Femur (tissue), 1 donor: Measurements from ENCODE around the gene SORCS2.

Experiments
- DNase-seq: peaks from one replicate; pipeline ENCODE4 v3.0.0-alpha.2; 2017

Gene SORCS2

DNA sequence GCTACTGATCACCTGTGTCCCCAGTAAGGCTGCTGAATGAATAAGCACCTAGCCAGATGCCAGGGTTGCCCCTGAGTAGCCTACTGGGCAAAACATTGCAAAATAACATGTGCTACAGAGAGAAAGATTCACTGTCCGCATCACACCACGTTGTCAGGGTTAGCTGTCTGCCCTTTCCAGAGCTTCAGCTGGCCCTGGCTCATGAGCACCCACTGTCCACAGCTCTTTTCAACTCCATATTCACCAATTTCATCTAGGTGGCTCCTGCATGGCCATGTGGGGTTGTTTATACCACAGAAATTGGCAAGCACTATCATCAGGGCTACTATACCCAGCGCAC lies 470.1 kb downstream of the SORCS2 start:
- DNase-seq: no peak

- DNase-seq: no peak
Measured at GRCh38 chr4:7663075-7663541, 470.8 kb downstream of the SORCS2 start.

- DNase-seq: no peak
Measured at GRCh38 chr4:7664106-7664505, 471.8 kb downstream of the SORCS2 start.

- DNase-seq: no peak
Measured at GRCh38 chr4:7665321-7665720, 473.0 kb downstream of the SORCS2 start.

DNA sequence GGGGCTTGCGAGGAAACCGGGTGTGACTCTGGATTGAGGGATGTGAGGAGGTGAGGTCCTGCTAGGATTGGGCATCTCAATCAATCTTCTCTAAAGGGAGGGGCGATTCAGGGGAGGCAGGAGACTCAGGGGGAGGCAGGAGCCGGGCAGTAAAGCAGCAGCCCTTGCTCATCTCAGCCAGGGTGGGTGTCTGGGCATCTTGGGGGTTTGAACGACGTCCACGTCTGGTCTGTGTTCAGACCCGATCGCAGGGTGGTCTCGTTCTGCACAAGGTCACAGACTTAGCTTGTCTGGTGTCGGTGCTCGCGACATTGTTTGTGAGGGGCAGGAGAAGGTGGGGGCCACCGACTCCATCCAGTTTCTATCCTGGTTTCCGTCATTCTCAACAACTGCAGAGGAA lies 473.7 kb downstream of the SORCS2 start:
- DNase-seq: no peak

- DNase-seq: no peak
Measured at GRCh38 chr4:7666744-7667143, 474.4 kb downstream of the SORCS2 start.

GRCh38 chr4:7668271-7668670 lies 475.9 kb downstream of the SORCS2 start:
- no peak for DNase-seq

DNA sequence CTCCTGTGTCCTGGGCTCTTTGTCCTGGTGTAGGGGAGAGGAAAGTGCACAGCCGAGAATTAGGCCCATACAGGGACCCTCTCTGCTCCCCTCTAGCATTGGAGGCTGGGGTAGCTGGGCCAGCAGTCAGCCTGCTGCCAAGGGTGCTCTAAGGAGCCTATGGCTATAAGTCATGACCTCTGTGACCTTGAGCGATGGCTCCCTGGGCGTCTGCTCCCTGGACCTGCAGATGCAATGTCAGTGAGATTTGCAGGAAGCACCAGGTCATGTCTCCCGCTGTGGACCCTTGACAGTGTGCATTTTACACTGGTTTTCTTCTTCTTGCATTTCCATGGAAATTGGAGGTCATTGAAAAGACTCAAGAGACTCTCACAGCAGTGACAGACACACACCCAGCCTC lies 476.5 kb downstream of the SORCS2 start:
- DNase-seq: no peak

GRCh38 chr4:7672601-7673000 lies 480.3 kb downstream of the SORCS2 start:
- DNase-seq: no peak

DNA sequence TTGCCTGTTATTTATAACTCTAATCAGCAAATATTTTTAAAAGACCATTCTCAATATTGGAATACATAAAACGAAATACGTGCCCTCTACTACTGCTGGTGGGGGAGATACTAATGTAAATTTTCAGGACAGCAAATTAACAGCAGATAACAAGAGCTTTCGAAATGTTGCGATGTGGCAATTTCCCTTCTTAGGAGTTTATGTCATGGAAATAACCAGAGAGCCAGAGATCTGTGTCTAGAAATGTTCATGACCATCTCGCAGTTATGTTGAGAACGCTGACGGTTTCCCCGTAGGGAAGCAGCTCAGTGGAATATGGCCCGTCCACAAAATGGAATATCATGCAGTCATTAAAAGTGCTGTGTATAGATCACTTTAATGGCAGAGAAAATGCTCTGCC lies 480.8 kb downstream of the SORCS2 start:
- DNase-seq: no peak

GRCh38 chr4:7674706-7675105 lies 482.4 kb downstream of the SORCS2 start:
- DNase-seq: no peak

DNA sequence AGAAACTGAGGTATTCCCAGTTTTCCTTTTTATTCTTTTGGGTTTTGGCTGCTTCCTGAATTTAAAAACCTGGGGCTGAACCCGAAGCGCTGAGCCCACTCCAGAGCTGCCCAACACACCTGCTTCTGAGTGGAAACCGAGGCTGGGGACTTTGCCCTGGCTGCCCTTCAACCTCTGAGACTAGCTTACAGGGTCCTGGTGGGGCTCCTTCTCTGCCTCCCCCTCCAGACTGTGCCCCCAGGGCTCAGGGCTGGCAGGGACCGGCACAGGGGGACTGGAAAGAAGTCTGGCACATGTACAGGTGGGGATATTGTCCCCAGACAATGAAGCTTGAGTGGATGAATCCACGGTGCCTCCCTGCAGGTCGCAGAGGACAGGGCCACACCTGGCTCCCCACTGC lies 482.8 kb downstream of the SORCS2 start:
- no peak for DNase-seq

GRCh38 chr4:7675612-7676320 lies 483.4 kb downstream of the SORCS2 start:
- no peak for DNase-seq

GRCh38 chr4:7676398-7676922 lies 484.1 kb downstream of the SORCS2 start:
- no peak for DNase-seq

GRCh38 chr4:7677086-7677485 lies 484.7 kb downstream of the SORCS2 start:
- no peak for DNase-seq

DNA sequence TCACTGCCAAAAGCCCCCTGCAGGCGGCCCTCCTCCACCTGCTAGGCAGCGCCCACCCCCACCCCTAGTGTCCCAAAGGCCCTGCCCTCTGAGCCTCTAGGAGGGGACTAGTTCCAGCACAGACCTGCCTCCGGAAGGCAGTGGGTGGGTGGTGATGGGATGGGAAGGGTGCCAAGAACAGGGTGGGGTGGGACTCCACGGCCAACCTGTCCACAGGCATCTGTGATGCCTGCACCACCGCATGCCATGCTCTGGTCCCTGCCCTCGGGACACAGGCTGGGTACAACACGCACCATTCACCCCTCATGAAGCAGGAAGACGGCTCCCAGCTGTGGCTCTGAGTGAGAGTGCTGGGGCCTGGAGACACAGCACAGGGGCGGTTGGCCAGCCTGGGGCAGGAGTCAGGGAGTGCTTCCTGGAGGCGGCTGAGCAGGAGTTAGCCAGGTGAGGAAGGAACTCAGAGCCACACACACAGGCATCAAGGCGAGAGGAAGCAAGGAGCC lies 485.5 kb downstream of the SORCS2 start:
- no peak for DNase-seq

- no peak for DNase-seq
Measured at GRCh38 chr4:7678318-7678852, 486.0 kb downstream of the SORCS2 start.

DNA sequence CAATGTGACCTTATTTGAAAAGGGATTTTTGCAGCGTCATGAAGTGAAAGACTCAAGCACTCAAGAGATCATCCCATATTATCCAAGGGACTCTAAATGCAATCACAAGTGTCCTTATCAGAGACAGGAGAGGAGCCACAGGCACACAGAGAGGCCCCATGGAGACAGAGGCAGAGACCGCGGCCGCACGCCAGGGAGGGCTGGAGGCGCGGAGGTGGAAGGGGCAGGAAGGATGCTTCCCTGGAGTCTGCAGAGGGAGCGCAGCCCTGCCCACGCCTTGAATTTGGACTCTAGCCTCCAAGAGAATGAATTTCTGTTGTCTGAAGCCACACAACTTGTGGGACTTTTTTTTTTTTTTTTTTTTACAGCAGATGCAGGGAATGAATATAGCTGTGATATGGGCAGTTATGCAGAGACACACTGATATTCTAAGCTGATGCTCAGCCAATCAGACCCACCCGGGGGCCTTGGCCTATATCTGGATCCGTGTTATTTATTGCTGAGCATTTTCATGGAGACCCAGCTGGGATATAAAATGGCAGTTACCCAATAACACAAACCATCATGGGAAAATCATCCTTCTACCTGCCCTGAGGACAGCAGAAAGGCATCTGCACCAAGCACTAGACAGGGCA lies 487.2 kb downstream of the SORCS2 start:
- no peak for DNase-seq

DNA sequence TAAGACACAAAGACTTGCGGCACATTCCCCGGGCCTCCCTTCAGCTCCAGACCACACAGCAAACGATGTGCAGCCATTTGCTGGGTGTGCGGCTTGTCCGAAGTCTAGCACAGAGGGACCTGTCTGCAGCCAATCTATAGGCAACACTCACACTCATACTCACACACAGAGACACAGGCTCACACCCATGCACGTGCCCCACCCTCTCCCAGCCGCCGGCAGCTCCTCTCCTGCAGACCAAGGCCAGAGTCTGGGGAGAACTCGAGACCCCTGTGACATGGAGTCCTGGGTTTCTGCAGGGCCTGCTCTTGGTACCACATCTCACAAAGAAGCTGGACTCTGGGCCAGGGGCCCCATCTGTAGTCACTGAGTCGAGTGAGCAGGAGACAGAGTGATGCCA lies 487.8 kb downstream of the SORCS2 start:
- DNase-seq: no peak

DNA sequence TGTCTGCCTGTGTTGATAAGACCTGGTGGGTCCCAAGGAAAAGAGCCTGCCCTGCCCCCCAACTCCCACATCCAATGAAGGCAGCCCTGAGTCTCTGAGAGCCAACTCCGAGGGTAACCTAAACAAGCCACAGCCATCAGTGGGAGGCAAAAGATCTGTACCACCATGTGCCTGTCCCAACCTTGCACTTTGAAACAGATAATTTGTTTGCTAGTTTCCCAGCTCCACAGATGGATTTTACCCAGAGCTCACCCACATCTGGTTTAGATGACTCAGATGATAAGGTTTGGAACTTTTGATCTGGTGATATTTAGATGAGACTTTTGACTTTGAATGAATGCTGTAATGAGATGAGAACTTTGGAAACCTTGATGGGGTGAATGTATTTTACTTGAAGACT lies 488.4 kb downstream of the SORCS2 start:
- no peak for DNase-seq

DNA sequence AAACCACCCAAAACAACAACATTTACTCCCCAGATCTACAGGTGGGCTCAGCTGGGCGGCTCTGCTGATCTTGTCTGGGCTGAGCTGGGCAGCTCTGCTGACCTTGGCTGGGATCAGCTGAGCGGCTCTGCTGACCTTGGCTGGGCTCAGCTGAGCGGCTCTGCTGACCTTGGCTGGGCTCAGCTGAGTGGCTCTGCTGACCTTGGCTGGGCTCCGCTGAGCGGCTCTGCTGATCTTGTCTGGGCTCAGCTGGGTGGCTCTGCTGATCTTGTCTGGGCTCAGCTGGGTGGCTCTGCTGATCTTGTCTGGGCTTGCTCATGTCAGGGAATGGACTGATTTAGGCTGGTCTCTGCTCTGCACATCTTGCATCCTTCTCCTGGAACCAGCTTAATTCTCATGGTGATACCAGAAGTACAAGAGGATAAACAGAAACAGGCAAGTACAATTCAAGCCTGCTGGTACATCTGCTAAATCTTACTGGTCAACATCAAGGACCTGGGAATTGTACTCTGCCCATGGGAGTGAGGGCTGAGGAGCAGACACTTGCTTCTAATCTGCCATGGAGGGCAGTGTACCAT lies 490.9 kb downstream of the SORCS2 start:
- DNase-seq: no peak

DNA sequence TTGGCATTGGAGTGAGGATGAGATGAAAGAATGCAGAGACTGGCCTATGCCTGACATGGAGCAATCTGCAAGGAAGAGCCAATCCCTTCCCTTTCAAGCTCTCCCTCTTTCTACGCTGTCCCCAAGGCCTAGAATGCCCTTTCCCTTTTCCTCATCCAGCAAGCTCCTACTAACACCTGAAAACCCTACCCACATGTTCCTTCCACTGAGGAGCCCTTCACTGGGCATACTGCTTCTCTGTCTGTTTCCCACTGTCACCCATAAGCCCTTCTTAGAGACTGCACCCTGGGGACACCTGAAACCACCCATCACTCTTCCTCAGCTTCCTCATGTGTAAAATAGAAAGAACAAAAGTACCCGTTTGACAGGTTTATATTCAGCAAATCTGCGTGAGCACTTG lies 492.0 kb downstream of the SORCS2 start:
- DNase-seq: no peak

DNA sequence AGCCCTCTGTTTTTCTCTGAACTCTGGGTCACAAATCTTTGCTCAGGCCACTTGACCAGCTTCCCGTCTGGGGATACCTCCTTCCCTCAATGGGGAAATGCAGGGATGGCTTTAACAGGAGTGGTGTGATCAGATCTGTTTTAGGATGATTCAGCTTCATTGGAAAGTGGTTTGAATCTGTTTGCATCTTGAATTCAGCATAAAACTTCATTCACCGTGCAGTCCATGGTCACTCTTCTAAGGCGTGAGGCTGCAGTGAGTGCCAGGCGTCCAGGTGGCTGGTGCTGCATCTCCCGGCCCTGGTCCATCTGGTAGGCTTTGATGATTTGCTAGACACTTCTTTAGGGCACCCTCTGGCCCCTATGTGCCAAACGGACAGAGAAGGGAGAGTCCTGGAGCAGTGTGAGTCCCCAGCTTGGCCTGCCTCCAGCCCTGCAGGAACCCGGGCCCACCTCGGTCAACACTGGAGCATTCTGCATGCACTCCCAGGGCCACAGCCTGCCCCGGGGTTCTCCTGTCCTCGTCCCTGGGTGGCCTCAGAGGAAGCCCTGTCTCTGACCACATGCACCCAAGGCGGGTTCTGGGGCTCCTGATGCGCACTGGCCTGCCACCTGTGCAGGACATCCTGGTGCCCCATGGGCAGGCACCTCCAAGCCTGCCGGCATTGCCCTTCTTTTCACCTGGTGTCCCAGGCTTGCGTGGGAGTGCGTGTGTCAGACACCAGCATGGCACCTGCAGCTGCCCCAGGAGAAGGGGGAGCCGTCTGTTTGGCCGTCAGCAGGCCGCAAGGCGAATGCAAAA lies 493.9 kb downstream of the SORCS2 start:
- no peak for DNase-seq
